GM12891 (cell line): ENCODE measurements around the gene GSN.

ENCODE experiments used
- POLR2A ChIP-seq: IDR thresholded peaks from 2 replicates; pipeline ENCODE4 v1.6.1; 2011; ENCODE audit warnings: low read depth, low read length, control low read depth
- POLR2AphosphoS5 ChIP-seq: IDR thresholded peaks from 2 replicates; pipeline ENCODE4 v1.6.1; 2011; ENCODE audit warnings: low read depth, low read length, control low read depth
- POU2F2 ChIP-seq: IDR thresholded peaks from 2 replicates; pipeline ENCODE4 v1.6.1; 2011; ENCODE audit warnings: low read depth, mild to moderate bottlenecking, control low read depth, low read length, moderate library complexity
- SPI1 ChIP-seq: IDR thresholded peaks from 2 replicates; pipeline ENCODE4 v1.6.1; 2011; ENCODE audit warnings: low read depth, low read length, control low read depth
- TAF1 ChIP-seq: IDR thresholded peaks from 2 replicates; pipeline ENCODE4 v1.6.1; 2011; ENCODE audit warnings: low read depth, low read length, control low read depth

DNA sequence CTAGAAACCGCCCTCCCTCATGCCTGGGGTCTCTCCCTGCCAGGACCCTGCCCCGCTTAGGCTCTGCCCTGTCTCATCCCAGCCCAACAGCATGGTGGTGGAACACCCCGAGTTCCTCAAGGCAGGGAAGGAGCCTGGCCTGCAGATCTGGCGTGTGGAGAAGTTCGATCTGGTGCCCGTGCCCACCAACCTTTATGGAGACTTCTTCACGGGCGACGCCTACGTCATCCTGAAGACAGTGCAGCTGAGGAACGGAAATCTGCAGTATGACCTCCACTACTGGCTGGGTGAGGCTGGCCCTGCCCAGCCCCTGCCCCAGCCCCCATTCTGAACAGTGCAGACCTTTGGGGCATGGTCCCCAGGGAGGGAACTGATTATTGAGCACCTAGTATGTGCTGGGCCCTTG, 33.9 kb downstream of the GSN start:
- TF ChIP-seq POLR2AphosphoS5 = no peak
- TF ChIP-seq POLR2A = no peak
- TF ChIP-seq SPI1 = no peak
- no peak for TF ChIP-seq POU2F2
- TF ChIP-seq TAF1 = no peak
